Mesendoderm (in vitro differentiated cells): ENCODE data around the gene SLC25A44.

Source experiments
- DNase-seq: peaks from one replicate; pipeline ENCODE4 v3.0.0; 2013
- H2AK5ac ChIP-seq: 2 replicates; pipeline ENCODE4 v1.6.1; 2013; ENCODE audit warnings: low read length, inconsistent platforms
- H2BK120ac ChIP-seq: 2 replicates; pipeline ENCODE4 v1.6.1; 2013; ENCODE audit warnings: low read depth, mild to moderate bottlenecking, low read length, moderate library complexity, mixed read lengths
- H2BK15ac ChIP-seq: replicated peaks from 2 replicates; pipeline ENCODE4 v1.6.1; 2013; ENCODE audit warnings: low read depth, mild to moderate bottlenecking, moderate library complexity
- H2BK5ac ChIP-seq: 2 replicates; pipeline ENCODE4 v1.6.1; 2013; ENCODE audit warnings: low read length, inconsistent platforms
- H3K18ac ChIP-seq: 2 replicates; pipeline ENCODE4 v1.6.1; 2013; ENCODE audit warnings: mild to moderate bottlenecking, low read length, mixed read lengths
- H3K23ac ChIP-seq: one replicate; pipeline ENCODE4 v1.6.1; 2013; ENCODE audit warnings: low read length
- H3K27ac ChIP-seq: 2 replicates; pipeline ENCODE4 v1.5.1; 2013; ENCODE audit warnings: low read depth, mild to moderate bottlenecking, inconsistent platforms, low read length, moderate library complexity
- H3K27me3 ChIP-seq: 2 replicates; pipeline ENCODE4 v1.6.1; 2013; ENCODE audit warnings: low read length, control low read depth, mild to moderate bottlenecking, inconsistent platforms; ENCODE audit not compliant: insufficient read depth, poor library complexity
- H3K36me3 ChIP-seq: 2 replicates; pipeline ENCODE4 v1.6.1; 2013; ENCODE audit warnings: low read length, inconsistent platforms; ENCODE audit not compliant: control insufficient read depth, insufficient read depth
- H3K4ac ChIP-seq: one replicate; pipeline ENCODE4 v1.6.1; 2013; ENCODE audit warnings: low read depth, mild to moderate bottlenecking, low read length, moderate library complexity
- H3K4me1 ChIP-seq: 2 replicates; pipeline ENCODE4 v1.6.1; 2013; ENCODE audit warnings: low read depth, low read length, inconsistent platforms; ENCODE audit not compliant: control insufficient read depth
- H3K4me2 ChIP-seq: 2 replicates; pipeline ENCODE4 v1.6.1; 2013; ENCODE audit warnings: low read length
- H3K4me3 ChIP-seq: 2 replicates; pipeline ENCODE4 v1.5.1; 2013; ENCODE audit warnings: mild to moderate bottlenecking, low read length
- H3K56ac ChIP-seq: one replicate; pipeline ENCODE4 v1.6.1; 2013; ENCODE audit warnings: low read length
- H3K79me1 ChIP-seq: 2 replicates; pipeline ENCODE4 v1.6.1; 2013; ENCODE audit warnings: low read length, inconsistent platforms
- H3K79me2 ChIP-seq: 2 replicates; pipeline ENCODE4 v1.6.1; 2013; ENCODE audit warnings: mild to moderate bottlenecking, low read length; ENCODE audit not compliant: control insufficient read depth, insufficient read depth
- H3K9ac ChIP-seq: 2 replicates; pipeline ENCODE4 v1.6.1; 2013; ENCODE audit warnings: low read length, inconsistent platforms
- H4K5ac ChIP-seq: one replicate; pipeline ENCODE4 v1.6.1; 2013; ENCODE audit warnings: low read length
- H4K8ac ChIP-seq: one replicate; pipeline ENCODE4 v1.6.1; 2013; ENCODE audit warnings: low read depth, mild to moderate bottlenecking, control low read depth, low read length, moderate library complexity
- WGBS: extraction: QIAGEN DNeasy Blood & Tissue Kit; methylation state at CpG from one replicate; pipeline ENCODE4 v1.1.7; 2013; ENCODE audit warnings: low lambda C conversion rate, missing lambda C conversion rate; ENCODE audit not compliant: insufficient coverage; ENCODE audit errors: extremely low coverage; 5-methylcytosine and 5-hydroxymethylcytosine counted together

The SLC25A44 gene

GRCh38 chr1:156200044-156200443 lies 6.1 kb downstream of the SLC25A44 start:
- Histone ChIP-seq H2BK120ac (no peak overlapping the region), H3K4ac (no peak overlapping the region), H3K4me2 (no peak overlapping the region), H3K4me1 (no peaks in the 10 kb centered on the region), H3K27ac (no peak overlapping the region), H3K56ac (no peak overlapping the region), H3K9ac (no peak overlapping the region), H3K79me1 (peaks cover 46% of the 10 kb centered on the region), H4K5ac (no peak overlapping the region), H4K8ac (no peak overlapping the region), H3K18ac (no peak overlapping the region), H2BK5ac (no peak overlapping the region), H3K4me3 (no peak overlapping the region), H3K79me2 (peaks cover 32% of the 10 kb centered on the region), H3K36me3 (peaks cover 15% of the 10 kb centered on the region), H3K23ac (no peak overlapping the region), H3K27me3 (no peaks in the 10 kb centered on the region), H2AK5ac (no peak overlapping the region), H2BK15ac (no peak overlapping the region)
- DNase-seq = no peak
- WGBS = no CpG with 5 or more reads among the region's 8 CpGs

GRCh38 chr1:156203331-156203730 lies 9.4 kb downstream of the SLC25A44 start:
- Histone ChIP-seq H2BK5ac (no peak overlapping the region), H3K4ac (no peak overlapping the region), H4K8ac (no peak overlapping the region), H3K9ac (no peak overlapping the region), H3K79me1 (peaks cover 27% of the 10 kb centered on the region), H3K4me3 (no peak overlapping the region), H2AK5ac (no peak overlapping the region), H3K23ac (no peak overlapping the region), H2BK15ac (no peak overlapping the region), H4K5ac (no peak overlapping the region), H3K4me1 (no peaks in the 10 kb centered on the region), H3K36me3 (peaks cover 12% of the 10 kb centered on the region), H3K79me2 (peaks cover 8% of the 10 kb centered on the region), H3K27ac (no peak overlapping the region), H3K18ac (no peak overlapping the region), H3K27me3 (no peaks in the 10 kb centered on the region), H2BK120ac (no peak overlapping the region), H3K56ac (no peak overlapping the region), H3K4me2 (no peak overlapping the region)
- DNase-seq = no peak

- Histone ChIP-seq H3K36me3 (peaks cover 11% of the 10 kb centered on the region), H3K4me3 (no peak overlapping the region), H3K4me2 (no peak overlapping the region), H3K23ac (no peak overlapping the region), H2BK15ac (no peak overlapping the region), H3K18ac (no peak overlapping the region), H3K27me3 (no peaks in the 10 kb centered on the region), H3K4ac (no peak overlapping the region), H2BK5ac (no peak overlapping the region), H2AK5ac (no peak overlapping the region), H3K79me1 (peaks cover 16% of the 10 kb centered on the region), H4K5ac (no peak overlapping the region), H3K27ac (no peak overlapping the region), H3K56ac (peak overlapping the region; percentile 15), H3K9ac (no peak overlapping the region), H3K79me2 (peaks cover 4% of the 10 kb centered on the region), H4K8ac (no peak overlapping the region), H3K4me1 (no peaks in the 10 kb centered on the region), H2BK120ac (no peak overlapping the region)
- WGBS = no CpG with 5 or more reads among the region's 3 CpGs
- no peak for DNase-seq
These were observed 10.8 kb downstream of the SLC25A44 start for GRCh38 chr1:156204686-156205085.

- H3K79me1 ChIP-seq = peaks cover 4% of the 10 kb centered on the region
- no peak overlapping the region for H2BK15ac ChIP-seq
- H3K36me3 ChIP-seq = peaks cover 5% of the 10 kb centered on the region
- H2BK5ac ChIP-seq = no peak overlapping the region
- H3K4me2 ChIP-seq = no peak overlapping the region
- no peak overlapping the region for H4K5ac ChIP-seq
- H3K4ac ChIP-seq = no peak overlapping the region
- DNase-seq = no peak
- H2AK5ac ChIP-seq = no peak overlapping the region
- no peak overlapping the region for H3K23ac ChIP-seq
- H3K27me3 ChIP-seq = no peaks in the 10 kb centered on the region
- peaks cover 7% of the 10 kb centered on the region for H3K79me2 ChIP-seq
- H3K27ac ChIP-seq = no peak overlapping the region
- no CpG with 5 or more reads among the region's 3 CpGs for WGBS
- H3K56ac ChIP-seq = no peak overlapping the region
- H3K4me3 ChIP-seq = no peak overlapping the region
- no peak overlapping the region for H3K9ac ChIP-seq
- peaks cover 3% of the 10 kb centered on the region for H3K4me1 ChIP-seq
- no peak overlapping the region for H4K8ac ChIP-seq
- no peak overlapping the region for H2BK120ac ChIP-seq
- H3K18ac ChIP-seq = no peak overlapping the region
These were observed 17.3 kb downstream of the SLC25A44 start for GRCh38 chr1:156211243-156211642.

GRCh38 chr1:156212130-156212529 lies 18.2 kb downstream of the SLC25A44 start:
- Histone ChIP-seq H3K23ac (no peak overlapping the region), H3K36me3 (peaks cover 5% of the 10 kb centered on the region), H3K27me3 (no peaks in the 10 kb centered on the region), H2BK15ac (no peak overlapping the region), H3K27ac (no peak overlapping the region), H3K4me2 (peak overlapping the region; percentile 28), H4K8ac (peak overlapping the region; percentile 87), H3K79me2 (peaks cover 7% of the 10 kb centered on the region), H3K79me1 (peaks cover 4% of the 10 kb centered on the region), H3K18ac (no peak overlapping the region), H3K4me3 (no peak overlapping the region), H3K9ac (peak overlapping the region; percentile 78), H3K4me1 (peaks cover 3% of the 10 kb centered on the region), H3K4ac (peak overlapping the region; percentile 43), H4K5ac (peak overlapping the region; percentile 68), H2BK120ac (no peak overlapping the region), H2BK5ac (peak overlapping the region; percentile 42), H3K56ac (peak overlapping the region; percentile 82), H2AK5ac (peak overlapping the region; percentile 54)
- no peak for DNase-seq
- WGBS = no CpG with 5 or more reads among the region's 9 CpGs
